Muscle of leg (tissue), 16 donors: ENCODE data around the gene DRC3. TPM values are rescaled to one million over a fixed set of nuclear protein-coding genes. Genes with fewer than 3 reads are reported as not detected.

ENCODE experiments used
- DNase-seq: peaks from one replicate; pipeline ENCODE4 v3.0.0; 2013
- H3K27ac ChIP-seq: one replicate; pipeline ENCODE4 v1.5.1; 2013; ENCODE audit warnings: mild to moderate bottlenecking, low read length, control low read depth
- H3K27me3 ChIP-seq: one replicate; pipeline ENCODE4 v1.6.1; 2013; ENCODE audit warnings: low read length; ENCODE audit not compliant: control insufficient read depth, insufficient read depth
- H3K36me3 ChIP-seq: one replicate; pipeline ENCODE4 v1.6.1; 2013; ENCODE audit warnings: low read length; ENCODE audit not compliant: control insufficient read depth, insufficient read depth
- H3K4me1 ChIP-seq: one replicate; pipeline ENCODE4 v1.6.1; 2013; ENCODE audit warnings: low read length; ENCODE audit not compliant: control insufficient read depth, insufficient read depth
- H3K4me3 ChIP-seq: one replicate; pipeline ENCODE4 v1.5.1; 2013; ENCODE audit warnings: low read length, control low read depth
- H3K9me3 ChIP-seq: replicated peaks from 2 replicates; pipeline ENCODE4 v1.6.1; 2013; ENCODE audit warnings: low read depth, low read length; ENCODE audit not compliant: control insufficient read depth
- WGBS: methylation state at CpG from one replicate; pipeline ENCODE4 v1.1.5; 2013; ENCODE audit warnings: missing lambda C conversion rate; ENCODE audit not compliant: insufficient coverage; 5-methylcytosine and 5-hydroxymethylcytosine counted together
- long read RNA-seq, 11 donors: transcript quantifications; one replicate each; lab custom pipeline, GENCODE V29; 2026
- polyA plus RNA-seq, 8 donors: library from polyadenylated mRNA; unstranded; fragments of 120-200 nt; gene quantifications; one replicate each; pipeline versions ENCODE4 v1.2.1 to v1.2.3, GENCODE V29; 2013; ENCODE audit warnings: inconsistent platforms in 1 of 8, low replicate concordance in 1 of 8; ENCODE audit not compliant: insufficient read length in 8 of 8, insufficient read depth in 1 of 8
- total RNA-seq: library from RNA; stranded (reverse); fragments of 120-200 nt; gene quantifications from one replicate; pipeline ENCODE4 v1.2.4, GENCODE V29; 2013

Gene DRC3
- 1.6 TPM for total RNA-seq
- polyA plus RNA-seq: 1 to 10 TPM; 4.0 to 6.9 (median 5.0) TPM
- long read RNA-seq, donor 1: 0 reads
- long read RNA-seq, donor 2: 0 reads
- long read RNA-seq, donor 3: 0 reads
- long read RNA-seq, donor 4: 0 reads
- long read RNA-seq, donor 5, partial matches to known transcripts: 0 of 1 reads
- long read RNA-seq, donor 5, other reads (novel, unspliced or antisense): 0 of 1 reads
- long read RNA-seq, donor 6: 0 reads
- long read RNA-seq, donor 7: 0 reads
- long read RNA-seq, donor 8, partial matches to known transcripts: 0 of 1 reads
- long read RNA-seq, donor 8, other reads (novel, unspliced or antisense): 0 of 1 reads
- long read RNA-seq, donor 9: 0 reads
- long read RNA-seq, donor 10: 0 reads
- long read RNA-seq, donor 11: 0 reads

DNA sequence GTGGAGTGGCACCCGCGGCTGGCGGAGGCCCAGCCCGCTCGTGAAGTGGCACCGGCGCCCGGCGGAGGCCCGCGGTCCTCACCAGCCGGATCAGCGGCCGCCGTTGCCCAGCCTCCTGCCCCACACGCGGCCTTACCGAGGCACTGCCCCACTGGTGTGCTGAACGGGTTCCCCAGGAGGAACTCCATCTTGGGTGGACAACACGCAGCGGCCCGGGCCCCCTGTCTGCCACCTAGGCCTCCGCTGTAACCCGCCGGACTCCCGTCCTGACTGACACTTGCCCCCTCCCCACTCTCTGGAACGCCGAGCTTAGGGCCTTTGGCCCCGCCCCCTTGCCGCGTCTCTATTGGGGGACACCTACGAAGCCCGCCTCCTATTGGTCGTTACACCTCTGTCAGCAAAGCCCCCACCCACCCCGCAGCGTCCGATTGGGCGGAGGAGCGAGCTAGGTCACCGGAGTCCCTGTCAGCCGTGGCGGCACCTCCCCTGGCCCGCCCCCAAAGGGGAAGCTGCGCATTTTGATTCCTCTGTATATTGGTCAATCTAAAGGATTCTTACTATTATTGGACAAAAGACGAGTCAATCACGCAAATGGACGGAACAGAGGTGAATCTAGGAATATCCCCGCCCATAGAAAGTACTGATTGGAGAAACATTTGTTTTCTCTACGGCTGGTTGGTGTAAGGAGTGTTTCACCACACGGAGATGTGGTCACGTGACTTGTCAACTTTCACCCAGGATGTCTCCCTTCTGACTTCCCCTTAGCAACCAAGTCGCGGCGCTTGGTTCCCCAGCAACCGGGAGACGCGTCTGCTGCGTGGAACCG, at the start of gene DRC3, which contains the start of gene TOM1L2:
Gene DRC3, plus strand, starts transcription at position 737 of the 826 bp plus-strand sequence. CDS start 4,737 bp downstream, outside the sequence.
Gene TOM1L2, minus strand, starts transcription at position 275 of the 826 bp plus-strand sequence. Its CDS starts 87 bp downstream, at position 188.
- Histone ChIP-seq H3K4me3 (peak within 1 kb of the TSS; percentile 70), H3K27me3 (no peaks in the 10 kb centered on the region), H3K9me3 (no peaks in the 10 kb centered on the region), H3K27ac (peak within 1 kb of the TSS; percentile 84), H3K4me1 (peaks cover 16% of the 10 kb centered on the region), H3K36me3 (no peaks in the 10 kb centered on the region)
- under 1% methylated on average over 47 of the region's 59 CpGs for WGBS
- peak; percentile 100 for DNase-seq

DNA sequence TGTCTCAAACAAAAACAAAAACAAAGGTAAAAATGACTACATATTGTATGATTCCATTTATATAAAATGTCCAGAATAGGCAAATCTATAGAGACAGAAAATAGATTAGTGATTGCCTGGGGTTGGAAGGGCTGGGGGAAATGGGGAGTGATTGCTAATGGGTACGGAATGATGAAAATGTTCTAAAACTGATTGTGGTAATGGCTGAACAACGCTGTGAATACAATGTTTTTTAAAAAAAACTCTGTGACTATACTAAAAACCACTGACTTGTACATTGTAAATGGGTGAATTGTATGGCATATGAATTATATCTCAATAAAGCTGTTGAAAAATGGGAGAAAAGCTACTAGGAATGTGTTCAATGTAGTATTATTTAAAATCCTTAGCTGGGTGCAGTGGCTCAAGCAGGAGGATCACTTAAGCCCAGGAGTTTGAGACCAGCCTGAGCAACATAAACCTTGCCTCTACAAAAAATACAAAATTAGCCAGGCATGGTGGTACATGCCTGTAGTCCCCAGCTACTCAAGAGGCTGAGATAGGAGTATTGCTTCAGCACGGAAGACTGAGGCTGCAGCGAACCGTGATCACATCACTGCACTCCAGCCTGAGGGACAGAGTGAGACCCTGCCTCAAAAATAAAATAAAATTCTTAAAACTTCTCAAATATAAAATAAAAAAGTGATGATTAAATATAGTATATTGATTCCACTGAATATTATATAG, 48.4 kb upstream of the DRC3 start:
- Histone ChIP-seq H3K4me3 (no peak overlapping the region), H3K27ac (no peak overlapping the region), H3K27me3 (no peaks in the 10 kb centered on the region), H3K9me3 (no peaks in the 10 kb centered on the region), H3K36me3 (no peaks in the 10 kb centered on the region), H3K4me1 (peaks cover 25% of the 10 kb centered on the region)
- no CpG with 5 or more reads among the region's 5 CpGs for WGBS
- no peak for DNase-seq

DNA sequence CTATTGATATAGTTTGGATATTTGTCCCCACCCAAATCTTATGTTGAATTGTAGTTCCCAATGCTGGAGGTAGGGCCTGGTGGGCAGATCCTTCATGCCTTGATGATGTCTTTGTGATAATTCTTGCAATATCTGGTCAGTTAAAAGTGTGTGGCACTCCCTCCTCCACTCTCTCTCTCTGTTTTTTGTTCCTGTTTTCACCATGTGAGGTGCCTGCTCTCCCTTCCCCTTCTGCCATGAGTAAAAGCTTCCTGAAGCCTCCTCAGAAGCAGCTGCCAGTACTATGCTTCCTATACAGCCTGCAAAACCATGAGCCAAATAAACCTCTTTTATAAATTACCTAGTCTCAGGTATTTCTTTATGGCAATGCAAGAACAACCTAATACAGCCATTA, 47.8 kb upstream of the DRC3 start:
- no peaks in the 10 kb centered on the region for H3K9me3 ChIP-seq
- H3K4me1 ChIP-seq: peaks cover 21% of the 10 kb centered on the region
- H3K27me3 ChIP-seq: no peaks in the 10 kb centered on the region
- no peaks in the 10 kb centered on the region for H3K36me3 ChIP-seq
- no peak overlapping the region for H3K27ac ChIP-seq
- H3K4me3 ChIP-seq: no peak overlapping the region
- DNase-seq: no peak

DNA sequence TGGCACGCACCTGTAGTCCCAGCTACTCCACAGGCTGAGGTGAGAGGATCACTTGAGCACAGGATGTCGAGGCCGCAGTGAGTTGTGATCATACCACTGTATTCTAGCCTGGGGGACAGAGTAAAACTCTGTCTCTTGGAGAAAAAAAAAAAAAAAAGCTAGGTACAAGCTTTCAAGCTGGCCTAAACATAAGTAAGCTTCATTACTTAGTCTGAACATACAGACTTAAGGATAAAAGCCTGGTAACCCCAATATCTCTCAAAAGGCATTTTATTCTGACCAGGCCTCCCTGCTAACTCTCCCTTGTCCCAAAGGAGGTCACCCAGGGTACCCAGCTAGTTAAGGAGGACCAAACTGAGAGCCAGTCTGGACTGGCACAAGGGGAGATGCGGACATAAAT, 46.6 kb upstream of the DRC3 start:
- no peak overlapping the region for H3K27ac ChIP-seq
- H3K4me1 ChIP-seq: peaks cover 19% of the 10 kb centered on the region

GRCh38 chr17:17926840-17927449, 45.7 kb upstream of the DRC3 start:
- WGBS: no CpG with 5 or more reads among the region's 5 CpGs
- no peaks in the 10 kb centered on the region for H3K9me3 ChIP-seq
- no peak overlapping the region for H3K27ac ChIP-seq
- no peak for DNase-seq
- no peaks in the 10 kb centered on the region for H3K36me3 ChIP-seq
- H3K27me3 ChIP-seq: no peaks in the 10 kb centered on the region
- no peak overlapping the region for H3K4me3 ChIP-seq
- peaks cover 11% of the 10 kb centered on the region for H3K4me1 ChIP-seq

More for the DNA sequence above, 46.6 kb upstream of the DRC3 start:
- DNase-seq: no peak
- no peaks in the 10 kb centered on the region for H3K36me3 ChIP-seq
- 42% methylated on average over 2 of the region's 4 CpGs for WGBS
- no peaks in the 10 kb centered on the region for H3K27me3 ChIP-seq
- no peak overlapping the region for H3K4me3 ChIP-seq
- no peaks in the 10 kb centered on the region for H3K9me3 ChIP-seq

DNA sequence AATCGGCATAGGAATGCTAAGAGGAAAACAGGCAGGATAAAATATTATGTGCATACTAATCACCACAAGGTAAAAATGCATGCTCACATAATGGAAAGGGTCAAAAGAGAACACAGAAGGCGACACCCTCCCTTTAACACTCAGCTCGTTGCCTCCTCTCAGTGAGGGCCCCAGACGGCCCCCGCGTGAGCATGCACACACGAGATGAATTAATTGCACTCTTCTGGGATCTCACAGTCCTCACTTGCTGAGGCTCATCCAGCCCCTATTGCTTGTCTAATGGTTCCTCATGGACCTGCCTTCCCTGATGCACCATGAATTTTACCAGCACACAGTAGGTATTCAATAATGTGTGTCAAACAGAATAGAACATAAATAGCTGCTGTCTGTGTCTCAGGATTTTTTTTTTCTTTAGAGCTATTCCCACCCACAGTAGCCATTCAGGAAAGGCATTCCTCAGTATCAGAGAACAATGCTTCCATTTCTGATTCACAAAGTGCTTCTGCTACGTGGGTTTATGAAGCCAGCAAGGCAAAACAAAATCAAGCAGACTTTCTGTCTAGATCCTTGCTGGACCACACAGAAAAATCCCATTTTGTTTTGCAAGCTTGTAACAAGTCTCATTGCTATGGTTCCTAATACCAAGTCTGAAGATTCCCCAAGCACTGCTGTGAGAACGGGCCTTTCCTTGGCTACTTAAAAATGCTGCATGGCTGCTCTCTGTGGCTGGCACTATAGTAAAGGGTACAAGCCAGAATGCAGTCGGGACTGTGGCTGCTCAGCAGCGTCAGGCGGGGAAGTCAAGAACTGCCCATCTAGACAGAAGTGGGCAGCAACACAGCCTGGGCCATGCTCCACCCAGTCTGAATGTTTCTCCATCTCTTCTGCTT, 44.0 kb upstream of the DRC3 start:
- H3K36me3 ChIP-seq: no peaks in the 10 kb centered on the region
- H3K9me3 ChIP-seq: no peaks in the 10 kb centered on the region
- H3K4me3 ChIP-seq: no peak overlapping the region
- no peaks in the 10 kb centered on the region for H3K4me1 ChIP-seq
- no peak for DNase-seq
- no peaks in the 10 kb centered on the region for H3K27me3 ChIP-seq
- 69% methylated on average over 11 of the region's 12 CpGs for WGBS
- H3K27ac ChIP-seq: no peak overlapping the region

GRCh38 chr17:17929655-17930380, 42.8 kb upstream of the DRC3 start:
- DNase-seq: no peak
- H3K36me3 ChIP-seq: no peaks in the 10 kb centered on the region
- no peaks in the 10 kb centered on the region for H3K4me1 ChIP-seq
- no peaks in the 10 kb centered on the region for H3K9me3 ChIP-seq
- WGBS: no CpG with 5 or more reads among the region's 2 CpGs
- H3K27me3 ChIP-seq: no peaks in the 10 kb centered on the region
- no peak overlapping the region for H3K4me3 ChIP-seq
- H3K27ac ChIP-seq: no peak overlapping the region

DNA sequence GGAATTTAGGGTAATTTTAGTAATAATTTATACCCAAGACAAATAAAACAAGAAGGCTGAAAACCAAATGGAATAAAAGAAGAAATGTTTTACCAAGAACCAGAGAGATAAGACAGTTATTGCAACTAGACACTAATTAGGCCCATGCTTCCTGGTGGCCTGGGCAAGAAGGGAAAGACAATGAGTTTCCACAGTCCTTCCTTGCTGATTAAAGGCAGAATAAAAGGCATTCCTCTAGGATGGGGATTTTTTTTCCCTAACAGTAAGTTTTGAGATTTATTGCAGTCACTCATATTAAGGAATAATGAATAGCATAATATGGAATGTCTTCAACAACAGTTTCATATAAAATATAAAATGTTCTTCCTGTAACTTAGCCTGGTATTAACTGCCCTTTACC, 42.0 kb upstream of the DRC3 start:
- no peaks in the 10 kb centered on the region for H3K36me3 ChIP-seq
- H3K27ac ChIP-seq: no peak overlapping the region
- DNase-seq: no peak
- no peaks in the 10 kb centered on the region for H3K27me3 ChIP-seq
- H3K9me3 ChIP-seq: no peaks in the 10 kb centered on the region
- H3K4me3 ChIP-seq: no peak overlapping the region
- H3K4me1 ChIP-seq: no peaks in the 10 kb centered on the region

DNA sequence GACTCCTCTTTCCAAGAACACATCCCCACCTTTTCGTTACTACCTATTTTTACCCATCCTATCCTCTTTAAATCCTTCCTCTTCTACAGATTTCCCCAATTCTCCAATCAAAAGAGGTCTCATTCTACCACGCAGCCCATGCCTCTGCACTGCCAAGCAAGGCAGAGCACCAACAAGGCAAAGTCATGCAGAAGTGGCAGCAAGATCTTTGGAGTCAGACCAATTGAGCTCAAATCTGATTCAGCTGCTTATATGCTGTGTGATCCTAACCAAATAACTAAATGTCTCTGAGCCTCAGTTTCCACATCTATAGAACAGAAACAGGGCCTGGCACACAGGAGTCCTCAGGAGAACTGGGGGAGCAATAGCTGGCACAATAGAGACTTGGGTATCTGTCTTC, 41.5 kb upstream of the DRC3 start:
- WGBS: 83% methylated on average over 2 of the region's 2 CpGs
- H3K9me3 ChIP-seq: no peaks in the 10 kb centered on the region
- H3K4me3 ChIP-seq: no peak overlapping the region
- no peak overlapping the region for H3K27ac ChIP-seq
- H3K27me3 ChIP-seq: no peaks in the 10 kb centered on the region
- no peaks in the 10 kb centered on the region for H3K36me3 ChIP-seq
- H3K4me1 ChIP-seq: no peaks in the 10 kb centered on the region
- DNase-seq: no peak
